Loucy (cell line): ENCODE data around the gene ALDH1A2.

Source experiments
- H2AFZ ChIP-seq: fragments of 200-600 bp; sonication (generic); 2 replicates; pipeline ENCODE4 v1.6.0; 2016; ENCODE audit warnings: antibody characterized with exemption, mild to moderate bottlenecking, low read length, moderate library complexity
- H3F3A ChIP-seq: fragments of 200-600 bp; 2 replicates; pipeline ENCODE4 v1.6.0; 2016; ENCODE audit warnings: antibody characterized with exemption, low read depth, mild to moderate bottlenecking
- H3K27me3 ChIP-seq: fragments of 200-600 bp; sonication (generic); 2 replicates; pipeline ENCODE4 v1.6.1; 2014; ENCODE audit warnings: low read length, mild to moderate bottlenecking; ENCODE audit not compliant: insufficient read depth, poor library complexity, severe bottlenecking
- H3K36me3 ChIP-seq: fragments of 200-600 bp; sonication (generic); 2 replicates; pipeline ENCODE4 v1.6.1; 2016; ENCODE audit warnings: low read length; ENCODE audit not compliant: insufficient read depth
- H3K4me1 ChIP-seq: fragments of 200-600 bp; sonication (generic); 2 replicates; pipeline ENCODE4 v1.5.1; 2014; ENCODE audit warnings: low read length, mild to moderate bottlenecking; ENCODE audit not compliant: insufficient read depth, poor library complexity, severe bottlenecking
- H3K4me2 ChIP-seq: fragments of 200-600 bp; sonication (generic); 2 replicates; pipeline ENCODE4 v1.6.0; 2014; ENCODE audit warnings: antibody characterized with exemption, low read length, low read depth, mild to moderate bottlenecking; ENCODE audit not compliant: poor library complexity, severe bottlenecking
- H3K4me3 ChIP-seq: fragments of 200-600 bp; sonication (generic); 2 replicates; pipeline ENCODE4 v1.5.1; 2014; ENCODE audit warnings: low read length, mild to moderate bottlenecking, mixed read lengths; ENCODE audit not compliant: poor library complexity, severe bottlenecking
- H3K79me2 ChIP-seq: fragments of 200-600 bp; sonication (generic); 2 replicates; pipeline ENCODE4 v1.6.1; 2014; ENCODE audit warnings: low read length; ENCODE audit not compliant: insufficient read depth
- H3K9ac ChIP-seq: fragments of 200-600 bp; sonication (generic); 2 replicates; pipeline ENCODE4 v1.6.0; 2014; ENCODE audit warnings: mild to moderate bottlenecking, low read depth, low read length, moderate library complexity; ENCODE audit not compliant: poor library complexity, severe bottlenecking
- H3K9me2 ChIP-seq: fragments of 200-600 bp; sonication (generic); replicated peaks from 2 replicates; pipeline ENCODE4 v1.6.1; 2016; ENCODE audit warnings: low read depth, low read length, mixed read lengths
- H3K9me3 ChIP-seq: fragments of 200-600 bp; sonication (generic); 2 replicates; pipeline ENCODE4 v1.6.1; 2014; ENCODE audit warnings: mild to moderate bottlenecking, antibody characterized with exemption, low read length, low read depth; ENCODE audit not compliant: insufficient read depth
- H4K20me1 ChIP-seq: fragments of 200-600 bp; sonication (generic); 2 replicates; pipeline ENCODE4 v1.6.0; 2014; ENCODE audit warnings: antibody characterized with exemption, low read length, mild to moderate bottlenecking; ENCODE audit not compliant: insufficient read depth, poor library complexity, severe bottlenecking
- CTCF ChIP-seq: fragments of 200-600 bp; sonication (generic); conservative IDR thresholded peaks from 2 replicates; pipeline ENCODE4 v1.5.1; 2014; ENCODE audit warnings: mild to moderate bottlenecking, antibody characterized with exemption, low read length
- EZH2phosphoT487 ChIP-seq: fragments of 200-600 bp; IDR thresholded peaks from 2 replicates; pipeline ENCODE4 v1.6.1; 2018; ENCODE audit warnings: antibody characterized with exemption, mild to moderate bottlenecking, moderate library complexity, borderline replicate concordance

ALDH1A2 gene

GRCh38 chr15:57923306-57923705, 142.2 kb downstream of the ALDH1A2 start:
- Histone ChIP-seq H3K9me3 (no peaks in the 10 kb centered on the region), H3K79me2 (no peaks in the 10 kb centered on the region), H3K27me3 (no peaks in the 10 kb centered on the region), H3F3A (no peaks in the 10 kb centered on the region), H4K20me1 (no peaks in the 10 kb centered on the region), H3K9ac (no peak overlapping the region), H3K4me3 (no peak overlapping the region), H3K36me3 (no peaks in the 10 kb centered on the region), H3K4me1 (no peaks in the 10 kb centered on the region), H3K4me2 (no peak overlapping the region), H3K9me2 (no peaks in the 10 kb centered on the region), H2AFZ (no peak overlapping the region)
- TF ChIP-seq EZH2phosphoT487 (no peak), CTCF (no peak)

DNA sequence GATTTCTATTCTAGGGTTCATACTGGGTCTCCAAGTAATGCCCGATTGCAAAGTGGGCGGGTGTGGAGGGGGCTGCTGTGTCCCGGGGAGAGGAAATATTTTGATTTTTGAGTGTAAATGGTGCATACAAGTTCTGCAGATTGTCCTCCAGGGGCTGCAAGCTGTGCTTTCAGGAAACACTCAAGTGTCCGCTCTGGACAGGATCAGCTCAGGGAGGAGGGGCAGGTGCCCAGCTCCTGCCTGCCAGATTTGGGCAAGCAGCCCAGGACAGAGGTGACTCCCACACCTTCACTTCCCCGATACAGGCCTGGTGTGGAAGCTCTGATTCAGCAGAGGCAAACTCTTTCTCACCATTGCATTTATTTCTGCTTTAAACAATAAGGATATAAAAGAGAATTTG, 142.7 kb downstream of the ALDH1A2 start:
- no peak overlapping the region for H3K9ac ChIP-seq

DNA sequence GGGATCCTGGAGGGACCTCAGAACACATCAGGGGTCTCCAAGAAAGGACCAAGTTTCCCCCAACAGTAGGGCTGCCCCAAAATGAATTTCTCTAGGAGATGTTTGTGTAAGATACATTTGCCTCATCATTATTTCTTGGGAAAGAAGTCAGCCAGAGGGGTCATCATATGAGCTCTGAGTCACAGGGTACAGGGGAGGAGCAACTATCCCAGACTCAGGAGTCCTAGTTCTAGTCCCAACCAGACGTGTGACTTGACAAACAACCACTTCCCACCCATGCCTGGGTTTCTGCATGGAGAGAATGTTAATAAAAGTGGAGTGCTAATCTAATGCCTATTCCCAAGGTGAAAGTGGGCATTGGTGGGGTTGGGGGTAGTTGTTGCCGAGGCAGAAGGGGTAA, 144.1 kb downstream of the ALDH1A2 start:
- Histone ChIP-seq H3K4me1 (no peaks in the 10 kb centered on the region), H3K36me3 (no peaks in the 10 kb centered on the region), H3K27me3 (no peaks in the 10 kb centered on the region), H3F3A (no peaks in the 10 kb centered on the region), H2AFZ (no peak overlapping the region), H3K9me3 (no peaks in the 10 kb centered on the region), H4K20me1 (no peaks in the 10 kb centered on the region), H3K79me2 (no peaks in the 10 kb centered on the region), H3K9ac (no peak overlapping the region), H3K4me3 (no peak overlapping the region), H3K9me2 (no peaks in the 10 kb centered on the region), H3K4me2 (no peak overlapping the region)
- no peak for TF ChIP-seq EZH2phosphoT487
- no peak for TF ChIP-seq CTCF

More for the DNA sequence above, 142.7 kb downstream of the ALDH1A2 start:
- Histone ChIP-seq H3K36me3 (no peaks in the 10 kb centered on the region), H3F3A (no peaks in the 10 kb centered on the region), H3K79me2 (no peaks in the 10 kb centered on the region), H3K4me3 (no peak overlapping the region), H3K27me3 (no peaks in the 10 kb centered on the region), H2AFZ (no peak overlapping the region), H3K9me3 (no peaks in the 10 kb centered on the region), H4K20me1 (no peaks in the 10 kb centered on the region), H3K9me2 (no peaks in the 10 kb centered on the region), H3K4me2 (no peak overlapping the region), H3K4me1 (no peaks in the 10 kb centered on the region)
- TF ChIP-seq EZH2phosphoT487 (no peak), CTCF (no peak)
